Measurements from ENCODE around the gene SERPINE2. TPM values are rescaled to one million over a fixed set of nuclear protein-coding genes. Genes with fewer than 3 reads are reported as not detected.
A peak's percentile ranks its signal among the peaks of the same experiment; 100 is the strongest.

Gene SERPINE2
- total and polyA plus RNA-seq, 7 donors, result 2.1 to 20.8 (median 2.7) TPM

GRCh38 chr2:224062481-224063297 lies 23.6 kb upstream of the SERPINE2 start:
- H3K36me3 ChIP-seq (ENCODE audit: insufficient read depth in 1 of 2, low read depth in 1 of 2), result no peaks in the 10 kb centered on the region
- no peak for ATAC-seq
- WGBS, 3 donors, result 66 to 67% (median 67%) methylated on average over 5 of the region's 5 CpGs
- H3K9me3 ChIP-seq, result no peaks in the 10 kb centered on the region
- intact Hi-C loops (cut with DNase I), result no loop called here
- no peak overlapping the region for H3K27ac ChIP-seq
- H3K4me1 ChIP-seq, result peaks cover 16% of the 10 kb centered on the region
- TF ChIP-seq CTCF (IDR thresholded peaks at IDR 0.05), result peak; percentile 14
- H3K4me3 ChIP-seq, result no peak overlapping the region
- H3K27me3 ChIP-seq (ENCODE audit: insufficient read depth in 3 of 3, low read length in 2 of 3), result no peaks in the 10 kb centered on the region
- no peak for DNase-seq

- Histone ChIP-seq H3K27me3 (ENCODE audit: insufficient read depth in 3 of 3, low read length in 2 of 3) (no peaks in the 10 kb centered on the region), H3K27ac (no peak overlapping the region), H3K9me3 (no peaks in the 10 kb centered on the region), H3K4me3 (no peak overlapping the region), H3K4me1 (peaks cover 16% of the 10 kb centered on the region), H3K36me3 (ENCODE audit: insufficient read depth in 1 of 2, low read depth in 1 of 2) (no peaks in the 10 kb centered on the region)
- intact Hi-C loops (cut with DNase I), result no loop called here
- 64 to 77% (median 66%) methylated on average over 2 of the region's 2 CpGs for WGBS, 3 donors
- ATAC-seq, result peak in 3 of 4 donors; percentile 23 to 63 (median 57)
- no peak for DNase-seq
- no peak for TF ChIP-seq CTCF (IDR thresholded peaks at IDR 0.05)
These were observed 21.8 kb upstream of the SERPINE2 start for GRCh38 chr2:224060783-224061482.

GRCh38 chr2:224059178-224059577 lies 20.1 kb upstream of the SERPINE2 start:
- Histone ChIP-seq H3K36me3 (ENCODE audit: insufficient read depth in 1 of 2, low read depth in 1 of 2) (no peaks in the 10 kb centered on the region), H3K4me3 (no peak overlapping the region), H3K9me3 (no peaks in the 10 kb centered on the region), H3K27ac (no peak overlapping the region), H3K4me1 (peaks cover 16% of the 10 kb centered on the region), H3K27me3 (ENCODE audit: insufficient read depth in 3 of 3, low read length in 2 of 3) (no peaks in the 10 kb centered on the region)
- intact Hi-C loops (cut with DNase I), result no loop called here
- no peak for TF ChIP-seq CTCF (IDR thresholded peaks at IDR 0.05)
- DNase-seq (no peak), ATAC-seq (no peak)
- WGBS, 3 donors, result 91 to 100% (median 100%) methylated on average over 1 of the region's 1 CpG

DNA sequence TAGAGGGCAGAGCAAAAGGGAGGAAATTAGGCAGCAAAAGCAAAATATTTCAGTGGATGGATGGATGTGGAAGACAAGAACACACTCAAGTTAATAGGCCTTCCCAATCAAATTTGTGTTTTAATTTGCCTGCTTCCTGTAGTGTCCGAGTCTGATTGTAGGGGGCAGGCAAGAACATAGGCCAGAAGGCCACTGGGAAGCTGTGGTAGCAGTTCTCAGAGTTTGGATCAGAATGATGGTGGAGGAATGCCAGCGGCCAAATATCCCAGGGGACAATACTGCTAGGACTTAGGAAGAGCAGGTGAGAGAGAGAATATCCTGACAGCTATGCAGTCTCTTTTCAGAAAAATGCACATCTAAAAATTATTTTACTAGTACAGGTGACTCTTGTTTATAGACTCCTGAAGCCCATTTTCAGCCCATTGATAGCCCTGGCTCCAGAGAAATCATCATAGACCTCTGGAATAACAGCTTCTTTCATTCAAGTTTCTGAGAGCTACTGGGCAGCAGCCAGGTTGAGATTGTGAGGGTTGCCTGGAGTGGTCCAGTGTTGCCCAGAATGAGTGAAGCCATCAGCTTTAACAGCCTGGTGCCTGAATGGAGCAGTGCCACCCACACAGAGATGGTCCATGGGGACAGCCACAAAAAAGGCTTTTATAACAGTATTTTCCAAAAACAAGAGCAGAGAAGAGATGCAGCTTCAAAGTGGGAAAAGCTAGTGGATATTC lies 19.1 kb upstream of the SERPINE2 start:
- Histone ChIP-seq H3K4me1 (peaks cover 16% of the 10 kb centered on the region), H3K36me3 (ENCODE audit: insufficient read depth in 1 of 2, low read depth in 1 of 2) (no peaks in the 10 kb centered on the region), H3K9me3 (no peaks in the 10 kb centered on the region), H3K27me3 (ENCODE audit: insufficient read depth in 3 of 3, low read length in 2 of 3) (no peaks in the 10 kb centered on the region), H3K27ac (no peak overlapping the region), H3K4me3 (no peak overlapping the region)
- TF ChIP-seq CTCF (IDR thresholded peaks at IDR 0.05), result no peak
- ATAC-seq (no peak), DNase-seq (no peak)
- intact Hi-C loops (cut with DNase I), result no loop called here
- WGBS, 3 donors, result 33 to 58% (median 51%) methylated on average over 2 of the region's 2 CpGs

Measured in psoas muscle (tissue), 8 donors.